CD14-positive monocyte (primary cell): ENCODE results near the gene MAP10. TPM values are rescaled to one million over a fixed set of nuclear protein-coding genes. Genes with fewer than 3 reads are reported as not detected.

Source experiments
- DNase-seq, 3 donors: peaks; one replicate each; pipeline ENCODE4 v3.0.0-alpha.2; 2011 to 2022
- H2AFZ ChIP-seq: 2 replicates; pipeline ENCODE4 v1.6.0; 2012; ENCODE audit warnings: mild to moderate bottlenecking, low read depth, low read length, inconsistent platforms; ENCODE audit not compliant: insufficient read depth, poor library complexity, severe bottlenecking
- H3K27ac ChIP-seq, 2 donors: 1 replicate in 1 of 2; 2 replicates in 1 of 2; pipeline ENCODE4 v1.5.1; 2012 to 2013; ENCODE audit warnings: low read length in 2 of 2, control low read depth in 1 of 2, inconsistent platforms in 1 of 2, low read depth in 1 of 2, mild to moderate bottlenecking in 1 of 2
- H3K27me3 ChIP-seq, 2 donors: one replicate each; pipeline versions ENCODE4 v1.6.0 to v1.6.1; 2011 to 2013; ENCODE audit warnings: low read length in 2 of 2; ENCODE audit not compliant: control insufficient read depth in 2 of 2, insufficient read depth in 2 of 2
- H3K36me3 ChIP-seq, 2 donors: replicated peaks in 1 of 2; 1 replicate in 1 of 2; 2 replicates in 1 of 2; pipeline versions ENCODE4 v1.5.1 to v1.6.1; 2012 to 2013; ENCODE audit warnings: low read length in 2 of 2, control low read depth in 1 of 2, inconsistent platforms in 1 of 2, mild to moderate bottlenecking in 1 of 2; ENCODE audit not compliant: insufficient read depth in 2 of 2, control insufficient read depth in 1 of 2
- H3K4me1 ChIP-seq, 2 donors: 1 replicate in 1 of 2; 2 replicates in 1 of 2; pipeline versions ENCODE4 v1.5.1 to v1.6.1; 2012 to 2013; ENCODE audit warnings: low read length in 2 of 2, control low read depth in 1 of 2, inconsistent platforms in 1 of 2, mild to moderate bottlenecking in 1 of 2, moderate library complexity in 1 of 2; ENCODE audit not compliant: insufficient read depth in 2 of 2, control insufficient read depth in 1 of 2
- H3K4me2 ChIP-seq: replicated peaks from 2 replicates; pipeline ENCODE3; 2012; ENCODE audit warnings: low read length, moderate library complexity, mild to moderate bottlenecking; ENCODE audit not compliant: poor library complexity, severe bottlenecking; ENCODE audit errors: extremely low read depth
- H3K4me3 ChIP-seq, 3 experiments: fragments of 200-600 bp in 1 of 3; sonication (generic) in 1 of 3; replicated peaks in 1 of 3; 1 replicate in 2 of 3; 2 replicates in 1 of 3; pipeline ENCODE4 v1.5.1; 2011 to 2013; ENCODE audit warnings: low read length in 3 of 3, mild to moderate bottlenecking in 3 of 3, control low read depth in 2 of 3, low read depth in 2 of 3, inconsistent platforms in 1 of 3, moderate library complexity in 1 of 3
- H3K79me2 ChIP-seq: 2 replicates; pipeline ENCODE4 v1.6.0; 2012; ENCODE audit warnings: mild to moderate bottlenecking, control low read depth, inconsistent platforms, low read length, moderate library complexity; ENCODE audit not compliant: insufficient read depth
- H3K9ac ChIP-seq: 2 replicates; pipeline ENCODE4 v1.6.0; 2017; ENCODE audit warnings: low read length, mild to moderate bottlenecking; ENCODE audit not compliant: insufficient read depth, poor library complexity, severe bottlenecking
- H3K9me3 ChIP-seq, 2 donors: replicated peaks in 1 of 2; 1 replicate in 1 of 2; 2 replicates in 1 of 2; pipeline versions ENCODE4 v1.5.1 to v1.6.1; 2012 to 2013; ENCODE audit warnings: low read length in 2 of 2, control low read depth in 1 of 2; ENCODE audit not compliant: control insufficient read depth in 1 of 2, insufficient read depth in 1 of 2
- H4K20me1 ChIP-seq: 2 replicates; pipeline ENCODE4 v1.6.0; 2012; ENCODE audit warnings: mild to moderate bottlenecking, low read length, control low read depth, moderate library complexity; ENCODE audit not compliant: insufficient read depth
- H3K27ac Mint-ChIP-seq, 7 donors: one replicate each; pipeline ENCODE4 v1.8.0; 2020; ENCODE audit warnings: mild to moderate bottlenecking in 7 of 7, mixed read lengths in 7 of 7, moderate library complexity in 6 of 7, inconsistent platforms in 2 of 7
- H3K27me3 Mint-ChIP-seq, 3 donors: one replicate each; pipeline ENCODE4 v1.8.0; 2021 to 2022; ENCODE audit warnings: low read depth in 3 of 3, mild to moderate bottlenecking in 3 of 3, mixed read lengths in 3 of 3, moderate library complexity in 3 of 3, inconsistent platforms in 1 of 3
- H3K36me3 Mint-ChIP-seq, 2 donors: one replicate each; pipeline ENCODE4 v1.8.0; 2020; ENCODE audit warnings: mixed read lengths in 2 of 2, inconsistent platforms in 1 of 2, mild to moderate bottlenecking in 1 of 2
- H3K4me1 Mint-ChIP-seq: one replicate; pipeline ENCODE4 v1.8.0; 2020; ENCODE audit warnings: mild to moderate bottlenecking, mixed read lengths
- H3K4me3 Mint-ChIP-seq, 2 donors: one replicate each; pipeline ENCODE4 v1.8.0; 2020; ENCODE audit warnings: mild to moderate bottlenecking in 2 of 2, mixed read lengths in 2 of 2, moderate library complexity in 1 of 2
- H3K9me3 Mint-ChIP-seq, 7 donors: one replicate each; pipeline ENCODE4 v1.8.0; 2020 to 2022; ENCODE audit warnings: mixed read lengths in 7 of 7, mild to moderate bottlenecking in 6 of 7, moderate library complexity in 6 of 7, inconsistent platforms in 2 of 7
- CTCF ChIP-seq: fragments of 200-600 bp; IDR thresholded peaks from one replicate; pipeline ENCODE4 v1.8.0; 2022; ENCODE audit warnings: antibody characterized with exemption, mild to moderate bottlenecking
- WGBS: methylation state at CpG from one replicate; pipeline ENCODE4 v1.1.5; 2013; ENCODE audit warnings: missing lambda C conversion rate; ENCODE audit not compliant: insufficient coverage; 5-methylcytosine and 5-hydroxymethylcytosine counted together
- intact Hi-C, 2 donors: fragments of 100-400 bp; cut with micrococcal nuclease; formaldehyde crosslinking; loops; one replicate each; pipeline versions ENCODE4 v1.15.0 to v1.15.1; 2023
- polyA plus RNA-seq, 3 donors: library from polyadenylated mRNA; depleted of rRNA in 1 of 3; unstranded in 2 of 3; stranded (reverse) in 1 of 3; fragments of 300-500 nt in 2 of 3; fragments of >200 nt in 1 of 3; fragmentation: Illumina TruSeq in 2 of 3; gene quantifications; 1 replicate in 2 of 3; 2 replicates in 1 of 3; pipeline ENCODE4 v1.2.3, GENCODE V29; 2012 to 2021

Gene MAP10
- polyA plus RNA-seq, 3 donors = 0.53 to 2.3 (median 1.1) TPM

- no peaks in the 10 kb centered on the region for H3K4me1 Mint-ChIP-seq
- no peak overlapping the region for H3K4me2 ChIP-seq
- peaks cover 4 to 10% (median 4%) of the 10 kb centered on the region in 7 donors for H3K9me3 Mint-ChIP-seq
- no peaks in the 10 kb centered on the region for H4K20me1 ChIP-seq
- no peak overlapping the region for H2AFZ ChIP-seq
- peaks cover 0 to 1% (median 0%) of the 10 kb centered on the region in 3 donors for H3K27me3 Mint-ChIP-seq
- H3K27me3 ChIP-seq = no peaks in the 10 kb centered on the region
- H3K36me3 Mint-ChIP-seq = no peaks in the 10 kb centered on the region
- no peak overlapping the region for H3K27ac ChIP-seq
- H3K9me3 ChIP-seq = no peaks in the 10 kb centered on the region
- no peak overlapping the region for H3K4me3 Mint-ChIP-seq
- H3K4me1 ChIP-seq = no peaks in the 10 kb centered on the region
- DNase-seq = no peak
- H3K79me2 ChIP-seq = no peaks in the 10 kb centered on the region
- intact Hi-C loops = no loop called here
- TF ChIP-seq CTCF = no peak
- H3K9ac ChIP-seq = no peak overlapping the region
- no CpG with 5 or more reads among the region's 4 CpGs for WGBS
- H3K27ac Mint-ChIP-seq = no peak overlapping the region
- H3K36me3 ChIP-seq = no peaks in the 10 kb centered on the region
- H3K4me3 ChIP-seq = no peak overlapping the region
These were observed 31.9 kb downstream of the MAP10 start for GRCh38 chr1:232837087-232837486.

- H3K4me1 Mint-ChIP-seq = no peaks in the 10 kb centered on the region
- no peak overlapping the region for H3K27ac Mint-ChIP-seq
- H3K79me2 ChIP-seq = no peaks in the 10 kb centered on the region
- peaks cover 0 to 1% (median 0%) of the 10 kb centered on the region in 3 donors for H3K27me3 Mint-ChIP-seq
- no peaks in the 10 kb centered on the region for H3K36me3 ChIP-seq
- H3K36me3 Mint-ChIP-seq = no peaks in the 10 kb centered on the region
- no peak overlapping the region for H3K27ac ChIP-seq
- DNase-seq = no peak
- no peaks in the 10 kb centered on the region for H3K4me1 ChIP-seq
- no peak for TF ChIP-seq CTCF
- intact Hi-C loops = no loop called here
- peaks cover 4 to 12% (median 5%) of the 10 kb centered on the region in 7 donors for H3K9me3 Mint-ChIP-seq
- no peaks in the 10 kb centered on the region for H3K27me3 ChIP-seq
- no peak overlapping the region for H2AFZ ChIP-seq
- H3K4me2 ChIP-seq = no peak overlapping the region
- no peaks in the 10 kb centered on the region for H3K9me3 ChIP-seq
- H3K4me3 ChIP-seq = no peak overlapping the region
- no peak overlapping the region for H3K9ac ChIP-seq
- no peak overlapping the region for H3K4me3 Mint-ChIP-seq
- no peaks in the 10 kb centered on the region for H4K20me1 ChIP-seq
- no CpG with 5 or more reads among the region's 6 CpGs for whole genome bisulfite sequencing
These were observed 36.8 kb downstream of the MAP10 start for GRCh38 chr1:232841823-232842565.
